DOHH2 (cell line): ENCODE results near the gene POLD4.

Source experiments
- EZH2phosphoT487 ChIP-seq: fragments of 200-600 bp; sonication (generic); IDR thresholded peaks from 2 replicates; pipeline ENCODE4 v1.6.1; 2017; ENCODE audit warnings: borderline replicate concordance, mild to moderate bottlenecking, antibody characterized with exemption, low read length, moderate library complexity, mixed read lengths
- TF ChIP-seq, protein P1 (sequence below): fragments of 200-600 bp; sonication (generic); IDR thresholded peaks from one replicate; pipeline ENCODE4 v1.5.1; 2014; ENCODE audit warnings: antibody characterized with exemption, mild to moderate bottlenecking, low read depth, low read length; ENCODE audit not compliant: poor library complexity, severe bottlenecking

DNA sequence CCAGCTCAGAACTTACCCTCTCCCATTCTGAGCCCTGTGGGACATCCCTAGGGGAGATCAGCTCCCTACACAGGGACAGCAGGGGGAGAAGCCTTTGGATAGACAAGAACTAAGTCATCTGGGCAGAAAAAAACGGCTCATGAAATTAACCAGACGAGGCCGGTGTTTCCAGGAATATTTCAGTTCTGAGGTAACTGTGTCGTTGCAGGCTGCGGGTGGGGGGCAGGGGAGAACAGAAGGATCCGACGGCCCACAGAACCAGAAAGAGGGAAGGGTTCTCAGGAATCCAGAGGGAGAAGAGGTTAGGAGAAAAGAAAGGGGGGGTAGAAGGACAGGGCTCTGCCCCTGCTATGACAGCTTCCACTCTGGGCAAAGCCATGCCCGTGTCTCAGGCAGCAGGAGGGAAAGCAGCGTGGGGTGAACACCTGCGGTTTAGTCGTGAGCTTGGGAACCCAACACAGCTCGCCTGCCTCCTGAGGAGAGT, 16.5 kb upstream of the POLD4 start:
- TF ChIP-seq, protein P1, sequence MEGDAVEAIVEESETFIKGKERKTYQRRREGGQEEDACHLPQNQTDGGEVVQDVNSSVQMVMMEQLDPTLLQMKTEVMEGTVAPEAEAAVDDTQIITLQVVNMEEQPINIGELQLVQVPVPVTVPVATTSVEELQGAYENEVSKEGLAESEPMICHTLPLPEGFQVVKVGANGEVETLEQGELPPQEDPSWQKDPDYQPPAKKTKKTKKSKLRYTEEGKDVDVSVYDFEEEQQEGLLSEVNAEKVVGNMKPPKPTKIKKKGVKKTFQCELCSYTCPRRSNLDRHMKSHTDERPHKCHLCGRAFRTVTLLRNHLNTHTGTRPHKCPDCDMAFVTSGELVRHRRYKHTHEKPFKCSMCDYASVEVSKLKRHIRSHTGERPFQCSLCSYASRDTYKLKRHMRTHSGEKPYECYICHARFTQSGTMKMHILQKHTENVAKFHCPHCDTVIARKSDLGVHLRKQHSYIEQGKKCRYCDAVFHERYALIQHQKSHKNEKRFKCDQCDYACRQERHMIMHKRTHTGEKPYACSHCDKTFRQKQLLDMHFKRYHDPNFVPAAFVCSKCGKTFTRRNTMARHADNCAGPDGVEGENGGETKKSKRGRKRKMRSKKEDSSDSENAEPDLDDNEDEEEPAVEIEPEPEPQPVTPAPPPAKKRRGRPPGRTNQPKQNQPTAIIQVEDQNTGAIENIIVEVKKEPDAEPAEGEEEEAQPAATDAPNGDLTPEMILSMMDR: no peak
- TF ChIP-seq EZH2phosphoT487: no peak
